Activated T-helper 1 cell treated with Interleukin-2 at 50 U/mL for 16 hours (primary cell): ENCODE measurements around the gene KCNA2.

Experiments used
- DNase-seq: peaks from one replicate; pipeline ENCODE4 v3.0.0-alpha.2; 2020; ENCODE audit warnings: low read depth

The KCNA2 gene

DNA sequence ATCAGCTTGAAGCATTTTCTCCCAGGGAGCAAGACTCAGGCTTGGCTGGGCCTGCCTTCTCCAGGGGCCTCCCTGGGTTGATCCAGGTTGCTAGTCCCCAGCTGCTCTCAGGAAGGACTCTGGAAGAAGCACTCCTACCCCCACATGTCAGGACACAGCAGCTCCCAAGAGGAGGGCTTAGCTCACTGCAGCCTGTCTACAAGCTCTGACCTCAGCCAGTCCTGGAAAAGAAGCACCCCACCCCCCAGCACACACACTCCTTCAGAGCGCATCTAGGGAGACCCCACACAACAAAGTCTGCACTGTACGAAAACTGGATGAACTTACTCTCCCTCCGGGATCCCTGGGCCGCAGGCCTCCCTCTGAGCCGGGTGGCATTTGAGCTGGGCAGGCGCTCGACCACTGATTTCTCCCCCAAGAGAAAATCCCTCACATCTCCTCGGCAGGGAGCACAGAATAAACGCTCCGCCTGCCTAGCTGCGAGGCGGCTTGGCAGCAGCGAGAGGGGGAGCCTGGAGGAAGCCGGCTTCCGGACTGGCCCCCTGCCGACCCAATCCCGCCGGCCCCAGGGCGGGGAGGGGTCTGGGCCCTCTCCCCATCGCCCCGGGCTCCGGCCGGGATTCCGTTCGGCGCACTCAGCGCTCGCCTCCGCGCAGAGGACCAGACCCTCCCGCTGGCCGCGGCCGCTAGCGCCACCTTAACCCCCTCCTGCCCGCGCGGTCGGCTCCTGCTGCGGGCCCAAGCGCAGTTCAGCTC is at the start of gene KCNA2:
KCNA2 (minus strand) TSS at position 458 of the 756 bp plus-strand sequence. CDS start 1,576 bp downstream, outside the sequence.
- DNase-seq, result no peak

- no peak for DNase-seq
Measured at GRCh38 chr1:110650609-110651008, 44.5 kb upstream of the KCNA2 start.

GRCh38 chr1:110648417-110648816 is 42.3 kb upstream of the KCNA2 start:
- no peak for DNase-seq

DNA sequence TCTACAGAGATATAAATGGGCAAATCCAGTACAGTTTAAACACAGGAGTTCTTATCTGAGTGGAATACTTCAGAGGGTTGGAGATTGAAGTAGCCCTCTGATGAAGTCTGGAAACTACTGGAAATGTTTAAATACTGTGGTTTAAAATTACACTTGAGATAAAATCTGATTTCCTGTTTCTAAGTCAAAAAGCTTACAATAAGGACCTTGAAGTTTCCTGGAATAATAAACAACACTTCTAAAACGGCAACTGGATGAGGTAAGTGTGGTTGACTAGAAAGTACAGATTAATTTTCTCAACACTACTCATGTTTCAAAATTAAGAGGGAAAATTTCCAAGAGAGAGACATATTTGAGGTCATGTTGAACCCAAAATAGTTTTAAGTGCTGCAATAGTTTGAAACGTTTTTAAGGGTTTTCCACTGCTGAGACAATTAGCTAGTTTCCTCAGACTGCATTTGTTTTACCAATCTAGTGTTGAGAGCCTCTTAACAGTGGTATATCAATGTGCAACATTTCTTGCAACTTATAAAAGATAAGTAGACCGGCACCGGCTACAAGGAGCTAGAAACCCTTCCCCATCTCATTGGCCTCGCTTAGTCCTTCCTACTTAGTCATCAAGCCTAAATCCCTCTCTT is 41.2 kb upstream of the KCNA2 start:
- no peak for DNase-seq

DNA sequence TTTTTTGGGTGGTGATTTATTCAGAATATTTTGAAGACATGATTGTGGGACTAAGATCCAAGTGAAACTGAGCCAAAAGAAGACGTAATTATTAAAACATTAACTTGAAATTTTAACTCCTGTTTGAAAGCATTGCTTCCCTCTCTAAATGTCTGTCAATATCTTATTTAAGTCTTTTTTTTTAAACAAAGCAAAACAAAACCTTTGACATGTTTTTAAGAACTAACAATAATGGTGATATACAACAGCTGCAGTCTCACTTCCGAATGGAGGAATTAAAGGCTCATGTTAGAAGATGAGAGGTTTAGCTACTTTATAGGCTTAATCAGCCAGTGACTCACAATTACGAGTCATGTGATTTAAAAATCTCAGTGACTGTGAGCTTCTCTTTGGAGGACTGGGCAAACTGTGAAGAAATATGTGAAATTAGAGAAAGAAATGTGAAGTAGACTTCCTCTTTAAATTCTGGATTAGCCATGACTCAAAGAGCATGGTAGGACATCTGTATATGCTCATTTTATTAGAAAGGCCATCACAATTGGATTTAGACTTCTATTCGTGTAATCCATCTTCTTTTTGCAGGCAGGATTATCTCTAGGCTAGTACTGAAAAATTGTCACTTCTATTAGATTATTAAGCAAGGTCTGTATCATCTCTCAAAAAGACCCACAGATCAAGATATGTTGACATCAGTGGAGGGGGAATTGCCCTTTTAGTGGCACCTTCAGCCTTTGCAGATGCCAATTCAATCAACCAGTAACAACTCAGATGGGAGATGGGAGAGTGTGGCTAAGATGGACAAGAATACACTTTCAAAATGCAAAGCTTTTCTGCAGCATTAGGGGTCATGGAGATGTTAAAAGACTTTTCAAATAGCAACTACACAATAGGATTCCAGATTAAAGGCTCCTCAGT is 39.9 kb upstream of the KCNA2 start:
- DNase-seq, result no peak

- no peak for DNase-seq
Measured at GRCh38 chr1:110645211-110645610, 39.1 kb upstream of the KCNA2 start.

DNA sequence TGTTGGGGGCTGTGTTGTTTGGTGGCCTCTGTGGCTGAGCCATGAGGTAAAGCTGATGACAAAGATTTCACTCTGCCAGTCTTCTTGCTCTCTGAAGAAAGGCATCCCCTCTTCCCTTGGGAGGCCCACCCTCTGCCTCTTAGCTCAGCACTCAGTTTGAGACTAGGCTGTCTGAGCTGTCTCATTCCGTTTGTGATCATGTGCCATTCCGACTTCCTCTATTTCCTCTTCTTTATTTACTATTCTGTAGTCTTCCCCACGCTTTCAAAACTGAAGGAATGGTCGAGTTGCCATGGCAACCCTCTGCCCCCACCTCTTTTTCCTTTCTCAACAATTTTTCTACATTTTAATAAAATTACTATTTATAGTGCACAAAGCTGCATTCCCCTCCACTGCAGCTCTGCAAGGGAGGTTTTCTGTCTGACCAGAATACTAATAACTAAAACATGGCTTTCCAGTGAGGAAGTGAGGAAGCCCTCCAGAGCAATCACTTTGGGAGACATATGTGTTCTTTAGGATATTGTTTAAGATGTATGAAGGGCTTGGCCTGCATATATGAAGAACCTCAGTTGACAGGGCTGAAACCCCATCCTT is 37.8 kb upstream of the KCNA2 start:
- no peak for DNase-seq

GRCh38 chr1:110639724-110640386 is 33.7 kb upstream of the KCNA2 start:
- no peak for DNase-seq

- no peak for DNase-seq
Measured at GRCh38 chr1:110638556-110638955, 32.4 kb upstream of the KCNA2 start.

DNA sequence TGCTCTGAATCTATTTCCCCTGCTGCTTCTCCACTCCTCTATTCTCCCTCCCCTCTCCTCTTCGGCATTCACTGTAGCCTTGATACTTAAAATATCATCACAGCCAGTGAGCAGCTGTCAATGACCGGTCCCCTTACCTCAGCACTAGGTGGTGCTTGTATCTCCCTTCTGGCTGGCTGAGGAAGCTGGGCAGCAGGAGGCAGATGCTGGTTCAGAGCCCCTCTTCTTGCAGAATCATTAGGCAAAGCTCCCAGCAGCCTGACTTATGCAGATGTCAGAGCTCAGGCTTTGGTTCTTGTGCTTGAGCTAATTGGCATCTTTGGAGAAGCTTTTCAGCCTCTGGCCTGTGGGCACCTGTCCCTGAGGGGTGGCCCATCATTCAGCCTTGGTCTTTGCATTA is 31.9 kb upstream of the KCNA2 start:
- no peak for DNase-seq

- no peak for DNase-seq
Measured at GRCh38 chr1:110637475-110637874, 31.3 kb upstream of the KCNA2 start.

- no peak for DNase-seq
Measured at GRCh38 chr1:110636149-110636935, 30.2 kb upstream of the KCNA2 start.

DNA sequence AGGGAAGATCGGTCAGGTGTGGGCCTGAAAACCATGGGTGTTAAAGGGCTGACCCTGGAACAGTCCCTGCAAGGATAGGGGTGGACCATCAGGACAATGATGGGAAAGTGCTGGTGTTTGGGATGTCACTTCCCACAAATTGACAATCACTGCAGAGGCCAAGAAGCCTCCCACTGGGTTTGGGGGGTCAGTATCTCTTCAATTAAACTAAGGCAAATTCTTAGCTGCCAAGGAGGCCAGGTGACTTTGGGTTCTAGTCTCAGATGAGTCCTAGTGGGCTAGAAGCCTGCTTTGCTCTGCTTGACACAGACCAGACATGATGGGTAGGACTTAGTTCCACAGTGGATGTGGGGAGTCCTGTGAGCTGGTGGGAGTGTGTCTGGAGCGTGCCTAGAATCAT is 29.3 kb upstream of the KCNA2 start:
- DNase-seq, result no peak

DNA sequence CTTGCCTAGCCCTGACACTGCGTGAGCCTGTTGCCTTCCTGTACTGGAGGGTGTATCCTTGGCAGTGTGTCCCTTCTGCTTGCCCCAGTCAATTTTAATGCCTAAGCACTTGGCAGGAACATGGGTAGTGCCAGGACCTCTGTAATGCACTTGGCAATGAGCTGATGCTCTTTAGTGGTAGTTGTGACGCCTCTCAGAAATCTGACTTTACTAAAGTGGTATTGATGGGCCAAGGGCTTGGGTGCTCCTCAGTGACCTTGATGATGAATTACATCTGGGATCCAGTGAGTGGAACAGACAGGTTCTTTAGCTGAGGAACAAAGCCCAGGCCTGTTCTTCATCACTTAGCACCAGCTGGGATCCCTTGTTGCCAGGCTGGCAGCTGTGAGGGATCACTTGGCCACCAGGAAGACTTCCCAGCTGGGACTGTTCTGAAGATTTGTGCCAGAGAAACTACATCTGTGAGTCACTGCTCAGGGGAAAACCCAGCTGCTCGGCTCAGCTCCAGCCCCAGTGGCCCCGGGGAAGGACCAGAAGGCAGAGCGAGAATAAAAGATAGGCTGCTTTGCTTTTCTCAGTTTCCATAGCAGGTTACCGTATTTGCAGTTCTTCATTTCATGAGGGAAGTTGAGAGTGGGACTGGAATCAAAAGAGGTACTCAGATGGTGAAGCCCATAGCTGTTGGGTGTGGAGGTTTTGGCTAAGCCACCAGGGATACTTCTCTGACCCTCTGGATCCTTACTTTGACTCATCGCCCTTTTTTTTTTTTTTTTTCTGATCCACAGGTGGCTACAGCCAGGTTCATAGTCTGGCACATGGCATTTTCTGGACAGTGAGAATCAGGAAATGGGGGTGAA is 28.5 kb upstream of the KCNA2 start:
- peak; percentile 46 for DNase-seq

GRCh38 chr1:110634086-110634454 is 27.9 kb upstream of the KCNA2 start:
- no peak for DNase-seq

DNA sequence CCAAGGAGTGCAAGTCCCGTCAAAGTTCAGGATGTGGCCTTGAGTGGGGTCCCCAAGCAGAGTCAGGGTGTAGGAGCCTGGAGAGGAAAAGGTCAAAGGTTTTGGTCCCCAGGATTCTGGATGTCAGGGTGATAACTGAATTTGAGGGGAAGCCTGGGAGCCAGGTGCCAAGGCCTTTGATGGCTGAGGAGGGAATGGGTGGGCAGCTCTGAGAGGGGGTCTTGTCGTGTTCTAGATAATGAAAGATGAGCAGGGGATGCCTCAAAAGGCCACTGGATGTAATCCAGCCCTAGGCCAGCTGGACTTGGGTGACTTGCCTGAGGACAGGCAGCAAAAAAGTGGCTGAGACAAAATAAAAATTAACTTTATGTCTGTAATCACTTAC is 27.5 kb upstream of the KCNA2 start:
- no peak for DNase-seq

DNA sequence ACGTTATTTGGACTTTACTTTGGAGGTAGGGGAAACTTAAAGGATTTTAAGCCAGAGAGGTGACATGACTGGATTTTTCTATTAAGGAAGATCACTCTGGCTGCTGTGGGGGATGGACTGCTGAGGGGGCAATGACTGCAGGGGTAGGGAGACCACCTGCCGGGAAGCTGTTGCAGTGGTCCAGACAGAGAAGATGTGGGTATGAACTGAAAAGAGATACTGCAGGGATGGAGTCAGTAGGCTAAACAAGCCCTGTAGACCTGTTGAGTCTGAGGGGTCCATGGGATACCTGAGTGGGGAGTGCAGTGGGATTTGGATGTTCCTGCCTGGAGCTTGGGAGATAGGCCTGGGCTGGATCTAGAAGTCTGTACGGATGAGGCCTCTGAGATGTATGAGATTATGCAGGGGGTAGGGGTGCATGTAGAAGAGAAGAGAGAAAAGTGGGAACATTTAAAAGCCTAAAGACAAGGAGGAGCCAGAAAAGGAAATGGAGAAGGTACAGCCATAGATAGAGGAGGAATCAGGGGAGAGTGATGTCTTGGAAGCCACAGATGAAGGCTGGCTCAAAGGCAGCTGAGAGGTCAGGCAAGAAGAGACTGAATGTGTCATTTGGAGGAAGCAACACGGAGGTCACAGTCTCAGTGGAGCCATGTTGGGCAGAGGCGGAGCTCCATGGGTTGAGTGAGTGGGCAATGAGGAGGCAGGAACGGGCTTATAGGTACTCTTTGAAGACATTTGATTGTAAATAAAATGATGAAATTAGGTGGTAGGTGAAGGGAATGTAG is 25.9 kb upstream of the KCNA2 start:
- DNase-seq, result no peak

DNA sequence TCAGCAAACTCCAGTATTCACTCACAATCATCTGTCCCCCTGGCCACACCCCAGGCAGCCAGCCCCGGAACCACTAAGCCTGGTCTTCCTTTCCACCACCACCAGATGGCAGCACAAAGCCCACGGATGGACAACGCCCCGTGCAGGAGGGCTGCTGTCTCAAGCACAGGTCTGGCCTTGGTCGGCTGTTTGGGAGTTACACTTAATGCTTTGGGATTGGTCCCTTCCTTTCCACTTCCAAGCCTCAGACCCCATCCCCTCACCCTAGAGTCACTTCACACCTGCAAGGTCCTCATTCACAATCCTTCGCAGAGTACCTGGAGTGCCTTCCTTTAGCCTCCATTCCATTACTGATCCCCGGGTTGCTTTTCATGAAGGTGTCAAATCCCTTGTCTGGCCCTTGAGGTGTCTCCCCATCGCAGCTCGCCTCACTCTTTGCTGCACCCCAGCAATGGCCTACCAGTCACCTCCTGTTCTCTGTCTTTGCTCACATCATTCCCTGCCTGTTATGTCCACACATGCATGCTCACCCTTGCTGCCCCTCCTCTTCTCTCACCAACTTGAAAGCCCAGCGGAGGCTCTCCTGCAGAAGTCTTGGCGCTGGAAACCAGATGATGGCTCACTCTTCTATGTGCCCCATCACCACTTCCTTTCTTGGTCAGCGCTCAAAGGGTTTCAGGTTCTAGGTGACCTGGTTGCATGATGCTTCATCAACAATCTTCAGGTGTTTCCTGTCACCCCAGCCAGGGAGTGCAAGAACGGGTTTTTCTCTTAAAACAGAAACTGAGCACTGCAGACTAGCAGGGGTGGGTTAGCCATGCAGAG is 24.9 kb upstream of the KCNA2 start:
- DNase-seq, result peak; percentile 76
